ENCODE data around the gene SUPT3H. TPM values are rescaled to one million over a fixed set of nuclear protein-coding genes. Genes with fewer than 3 reads are reported as not detected.

The SUPT3H gene
- total RNA-seq, 6 experiments from 2014 or later: 0.95 to 2.8 (median 2.0) TPM

DNA sequence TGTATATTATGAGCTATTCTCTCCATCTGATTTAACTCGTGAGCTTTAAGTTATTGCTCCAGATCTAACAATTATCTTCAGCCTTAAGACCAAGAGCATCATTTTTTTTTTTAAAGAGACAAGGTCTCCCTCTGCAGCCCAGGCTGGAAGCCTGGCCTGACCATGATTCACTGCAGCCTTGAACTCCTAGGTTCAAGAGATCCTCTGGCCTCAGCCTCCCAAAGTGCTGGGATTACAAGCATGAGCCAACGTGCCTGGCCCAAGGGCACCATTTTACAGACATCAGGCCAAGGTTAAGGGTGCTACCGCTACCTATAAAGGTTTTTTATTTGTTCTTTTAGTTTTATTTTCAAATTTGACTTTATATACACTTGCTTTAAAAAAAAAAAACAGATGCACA lies 2.3 kb downstream of the SUPT3H start:
- Histone ChIP-seq H3K36me3 (no peaks in the 10 kb centered on the region), H3K27me3 (no peaks in the 10 kb centered on the region), H3K4me3 (no peak overlapping the region), H3K4me1 (peaks cover 0 to 6% (median 3%) of the 10 kb centered on the region in 4 donors), H3K9me3 (no peaks in the 10 kb centered on the region), H3K27ac (no peak overlapping the region)
- ATAC-seq (no peak), DNase-seq (no peak)
- 89% methylated on average over 3 of the region's 3 CpGs for WGBS (ENCODE audit: insufficient coverage, low coverage, low lambda C conversion rate, missing lambda C conversion rate)
- no peak for TF ChIP-seq POLR2A (IDR thresholded peaks at IDR 0.05)
- TF ChIP-seq, protein P1, sequence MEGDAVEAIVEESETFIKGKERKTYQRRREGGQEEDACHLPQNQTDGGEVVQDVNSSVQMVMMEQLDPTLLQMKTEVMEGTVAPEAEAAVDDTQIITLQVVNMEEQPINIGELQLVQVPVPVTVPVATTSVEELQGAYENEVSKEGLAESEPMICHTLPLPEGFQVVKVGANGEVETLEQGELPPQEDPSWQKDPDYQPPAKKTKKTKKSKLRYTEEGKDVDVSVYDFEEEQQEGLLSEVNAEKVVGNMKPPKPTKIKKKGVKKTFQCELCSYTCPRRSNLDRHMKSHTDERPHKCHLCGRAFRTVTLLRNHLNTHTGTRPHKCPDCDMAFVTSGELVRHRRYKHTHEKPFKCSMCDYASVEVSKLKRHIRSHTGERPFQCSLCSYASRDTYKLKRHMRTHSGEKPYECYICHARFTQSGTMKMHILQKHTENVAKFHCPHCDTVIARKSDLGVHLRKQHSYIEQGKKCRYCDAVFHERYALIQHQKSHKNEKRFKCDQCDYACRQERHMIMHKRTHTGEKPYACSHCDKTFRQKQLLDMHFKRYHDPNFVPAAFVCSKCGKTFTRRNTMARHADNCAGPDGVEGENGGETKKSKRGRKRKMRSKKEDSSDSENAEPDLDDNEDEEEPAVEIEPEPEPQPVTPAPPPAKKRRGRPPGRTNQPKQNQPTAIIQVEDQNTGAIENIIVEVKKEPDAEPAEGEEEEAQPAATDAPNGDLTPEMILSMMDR (IDR thresholded peaks at IDR 0.05): no peak
- intact Hi-C loops (cut with DNase I): no loop called here

DNA sequence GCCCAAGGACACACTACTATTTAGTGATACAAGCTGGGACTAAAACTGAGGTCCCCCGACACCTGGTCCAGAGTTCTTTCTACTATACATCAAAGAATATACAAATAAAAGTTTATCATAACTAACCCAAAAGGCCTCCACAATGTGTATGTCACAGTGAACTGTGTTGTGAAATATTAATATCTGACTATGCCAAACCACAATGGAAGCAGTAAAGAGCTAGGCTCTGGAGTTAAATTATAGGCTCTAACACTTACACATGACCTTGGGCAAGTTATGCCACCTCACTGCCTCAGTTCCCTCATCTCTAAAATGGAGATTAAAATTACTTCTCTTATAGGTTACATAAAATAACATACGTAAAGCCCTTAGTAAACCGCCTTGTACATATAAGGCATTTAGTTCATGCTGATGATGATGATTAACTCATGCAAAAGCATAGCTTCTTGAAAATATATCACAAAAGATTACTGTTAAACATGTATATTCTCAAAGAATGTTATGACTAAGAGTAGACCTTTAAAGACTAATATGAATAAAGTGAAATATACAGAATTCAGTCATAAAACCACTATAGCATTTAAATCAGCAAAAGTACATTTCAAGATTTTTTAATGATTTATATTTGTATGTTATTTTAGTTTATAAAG lies 5.7 kb downstream of the SUPT3H start:
- Histone ChIP-seq H3K36me3 (no peaks in the 10 kb centered on the region), H3K9me3 (no peaks in the 10 kb centered on the region), H3K27ac (no peak overlapping the region), H3K27me3 (no peaks in the 10 kb centered on the region), H3K4me1 (no peaks in the 10 kb centered on the region), H3K4me3 (no peak overlapping the region)
- TF ChIP-seq, protein P1 (IDR thresholded peaks at IDR 0.05): no peak
- no peak for TF ChIP-seq POLR2A (IDR thresholded peaks at IDR 0.05)
- WGBS (ENCODE audit: insufficient coverage, low coverage, low lambda C conversion rate, missing lambda C conversion rate): 92% methylated on average over 3 of the region's 3 CpGs
- intact Hi-C loops (cut with DNase I): no loop called here
- ATAC-seq: no peak
- no peak for DNase-seq

DNA sequence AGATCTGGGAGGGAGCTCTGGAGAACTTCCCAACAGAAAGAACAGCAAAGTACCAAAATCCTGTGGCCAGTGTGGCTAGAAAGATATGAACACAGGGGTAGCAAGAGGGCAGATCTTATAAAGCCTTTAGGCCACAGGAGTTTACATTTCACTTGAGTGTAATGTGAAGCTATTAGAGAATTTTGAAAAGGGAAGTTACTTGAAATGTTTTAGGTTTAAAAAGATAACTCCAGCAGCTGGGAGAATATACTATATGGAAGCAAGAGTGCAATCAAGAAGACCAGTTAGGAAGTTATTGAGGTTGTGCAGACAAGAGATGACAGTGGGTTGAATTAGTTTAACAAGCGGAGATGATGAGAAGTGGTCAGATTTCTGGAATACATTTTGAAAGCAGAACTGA lies 7.9 kb downstream of the SUPT3H start:
- H3K9me3 ChIP-seq: no peaks in the 10 kb centered on the region
- no peak for ATAC-seq
- intact Hi-C loops (cut with DNase I): no loop called here
- WGBS (ENCODE audit: insufficient coverage, low coverage, low lambda C conversion rate, missing lambda C conversion rate): 50% methylated on average over 1 of the region's 1 CpG
- no peak overlapping the region for H3K4me3 ChIP-seq
- no peaks in the 10 kb centered on the region for H3K36me3 ChIP-seq
- no peak overlapping the region for H3K27ac ChIP-seq
- no peaks in the 10 kb centered on the region for H3K4me1 ChIP-seq
- no peak for DNase-seq
- H3K27me3 ChIP-seq: no peaks in the 10 kb centered on the region
- no peak for TF ChIP-seq POLR2A (IDR thresholded peaks at IDR 0.05)
- TF ChIP-seq, protein P1 (IDR thresholded peaks at IDR 0.05): no peak

DNA sequence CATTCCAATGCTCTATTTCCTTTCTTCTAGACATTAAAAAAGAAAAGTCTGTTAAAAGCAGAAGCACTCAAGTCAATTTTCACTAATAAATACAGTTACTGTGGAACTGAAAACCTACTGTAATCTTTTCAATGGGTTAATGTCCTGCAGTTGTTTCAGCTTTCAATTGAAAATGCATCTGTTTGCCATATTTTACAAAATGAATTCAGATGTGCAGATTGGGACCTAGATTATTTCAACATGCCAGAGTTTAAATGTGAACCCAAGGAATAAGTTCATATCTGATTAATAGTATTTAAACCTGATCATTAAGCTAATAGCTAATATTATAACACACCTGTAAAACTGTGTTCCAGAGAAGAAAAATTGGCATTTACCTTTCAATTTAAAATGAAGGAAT lies 9.7 kb downstream of the SUPT3H start:
- Histone ChIP-seq H3K27ac (no peak overlapping the region), H3K27me3 (no peaks in the 10 kb centered on the region), H3K36me3 (no peaks in the 10 kb centered on the region), H3K9me3 (no peaks in the 10 kb centered on the region), H3K4me1 (no peaks in the 10 kb centered on the region), H3K4me3 (no peak overlapping the region)
- no peak for TF ChIP-seq POLR2A (IDR thresholded peaks at IDR 0.05)
- TF ChIP-seq, protein P1 (IDR thresholded peaks at IDR 0.05): no peak
- ATAC-seq (no peak), DNase-seq (no peak)
- intact Hi-C loops (cut with DNase I): no loop called here

DNA sequence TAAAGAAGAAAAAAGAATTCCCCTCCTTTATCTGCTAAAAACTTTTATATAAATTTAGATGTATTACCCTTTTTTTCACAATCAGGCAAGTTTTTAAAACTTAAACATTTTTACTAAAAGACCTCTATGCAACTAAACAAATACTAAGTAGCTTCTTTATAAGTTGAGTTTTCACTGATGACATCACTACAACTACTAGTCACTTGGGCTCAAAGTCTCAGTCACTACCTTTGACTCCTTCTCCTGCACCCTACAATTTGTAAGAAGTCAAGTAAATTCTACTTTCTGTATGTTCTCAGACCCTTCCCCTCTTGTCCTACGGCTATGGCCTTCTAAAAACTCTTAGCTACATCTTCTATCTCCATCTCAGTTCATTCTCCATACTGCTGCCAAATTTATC lies 11.2 kb downstream of the SUPT3H start:
- TF ChIP-seq, protein P1 (IDR thresholded peaks at IDR 0.05): no peak
- no peak for TF ChIP-seq POLR2A (IDR thresholded peaks at IDR 0.05)
- Histone ChIP-seq H3K27me3 (no peaks in the 10 kb centered on the region), H3K36me3 (no peaks in the 10 kb centered on the region), H3K27ac (no peak overlapping the region), H3K4me1 (no peaks in the 10 kb centered on the region), H3K9me3 (no peaks in the 10 kb centered on the region), H3K4me3 (no peak overlapping the region)
- no peak for DNase-seq
- ATAC-seq: no peak
- intact Hi-C loops (cut with DNase I): no loop called here
- WGBS (ENCODE audit: insufficient coverage, low coverage, low lambda C conversion rate, missing lambda C conversion rate): 92% methylated on average over 1 of the region's 1 CpG

All from right lobe of liver (tissue), 6 donors.